BJ (cell line): ENCODE measurements around the gene FEM1A. TPM values are rescaled to one million over a fixed set of nuclear protein-coding genes. Genes with fewer than 3 reads are reported as not detected.
"Not testable (repeated sequence)": the region's sequence is repeated elsewhere in the genome, so short reads cannot be mapped to it uniquely, and the experiment has no call there.

ENCODE experiments used
- CTCF ChIA-PET: fragments of 350-600 bp; formaldehyde crosslinking; extraction: SDS; loops from one replicate; lab custom pipeline; 2021; ENCODE audit warnings: antibody characterized with exemption, inconsistent platforms; lab: Yijun Ruan, JAX
- POLR2A ChIA-PET: fragments of 300-600 bp; sonication (Branson Sonifier 250); formaldehyde crosslinking; extraction: SDS; loops from one replicate; lab custom pipeline; 2021; ENCODE audit warnings: antibody characterized with exemption; lab: Charles Lee
- DNase-seq: peaks from one replicate; pipeline ENCODE4 v3.0.0-alpha.2; 2011; ENCODE audit warnings: low read depth
- H3K27me3 ChIP-seq: 2 replicates; pipeline ENCODE4 v1.6.0; 2011; ENCODE audit warnings: low read length; ENCODE audit not compliant: control insufficient read depth, insufficient read depth
- H3K36me3 ChIP-seq: 2 replicates; pipeline ENCODE4 v1.5.1; 2011; ENCODE audit warnings: low read length; ENCODE audit not compliant: control insufficient read depth, insufficient read depth
- H3K4me3 ChIP-seq: 2 replicates; pipeline ENCODE4 v1.5.1; 2011; ENCODE audit warnings: low read depth, mild to moderate bottlenecking, control low read depth, low read length
- polyA plus RNA-seq: library from polyadenylated mRNA; depleted of rRNA; stranded (reverse); fragments of >200 nt; gene quantifications from 2 replicates; pipeline ENCODE4 v1.2.3, GENCODE V29; 2011
- TF ChIP-seq, protein P1 (sequence below): IDR thresholded peaks from 2 replicates; pipeline ENCODE4 v1.5.1; 2011; ENCODE audit warnings: low read depth, mild to moderate bottlenecking, control low read depth, inconsistent platforms, low read length, moderate library complexity; ENCODE audit not compliant: insufficient read depth

Gene FEM1A
- polyA plus RNA-seq, 1 experiment, result 5.6 TPM

DNA sequence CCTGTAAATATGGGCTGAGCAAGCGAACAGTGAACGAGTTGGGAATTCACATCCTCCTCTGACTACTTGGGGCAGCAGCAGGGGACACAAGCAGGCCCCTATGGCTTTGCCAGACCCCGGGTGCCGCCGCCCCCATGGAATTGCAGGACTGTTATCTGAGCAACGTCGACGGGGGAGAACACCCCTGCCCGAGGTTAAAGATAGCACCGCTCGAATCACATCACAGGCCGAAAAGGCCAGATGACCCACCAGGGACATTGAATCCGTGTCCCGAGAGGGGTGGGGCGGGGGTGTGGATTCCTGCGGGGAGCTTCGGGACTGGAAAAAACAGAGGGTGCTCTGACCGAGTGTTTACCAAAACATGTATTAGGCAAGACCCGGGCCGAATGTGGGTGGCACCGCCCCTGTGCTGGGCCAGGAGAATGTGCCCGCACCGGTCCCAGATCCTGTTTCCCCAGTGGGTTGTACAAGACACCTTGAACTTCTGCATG lies 9.1 kb downstream of the FEM1A start:
- no peak for DNase-seq
- H3K36me3 ChIP-seq, result peaks cover 2% of the 10 kb centered on the region; the same call in 1 of the 2 replicates
- no peak overlapping the region for H3K4me3 ChIP-seq
- no peaks in the 10 kb centered on the region for H3K27me3 ChIP-seq
- ChIA-PET CTCF (interaction anchor here (1.6 to 3.4 kb wide), 2 partner anchors 9 kb away, joined by 4 to 15 read pairs; partner anchors contain the start of gene FEM1A), POLR2A (no interaction called here)
- TF ChIP-seq, protein P1, sequence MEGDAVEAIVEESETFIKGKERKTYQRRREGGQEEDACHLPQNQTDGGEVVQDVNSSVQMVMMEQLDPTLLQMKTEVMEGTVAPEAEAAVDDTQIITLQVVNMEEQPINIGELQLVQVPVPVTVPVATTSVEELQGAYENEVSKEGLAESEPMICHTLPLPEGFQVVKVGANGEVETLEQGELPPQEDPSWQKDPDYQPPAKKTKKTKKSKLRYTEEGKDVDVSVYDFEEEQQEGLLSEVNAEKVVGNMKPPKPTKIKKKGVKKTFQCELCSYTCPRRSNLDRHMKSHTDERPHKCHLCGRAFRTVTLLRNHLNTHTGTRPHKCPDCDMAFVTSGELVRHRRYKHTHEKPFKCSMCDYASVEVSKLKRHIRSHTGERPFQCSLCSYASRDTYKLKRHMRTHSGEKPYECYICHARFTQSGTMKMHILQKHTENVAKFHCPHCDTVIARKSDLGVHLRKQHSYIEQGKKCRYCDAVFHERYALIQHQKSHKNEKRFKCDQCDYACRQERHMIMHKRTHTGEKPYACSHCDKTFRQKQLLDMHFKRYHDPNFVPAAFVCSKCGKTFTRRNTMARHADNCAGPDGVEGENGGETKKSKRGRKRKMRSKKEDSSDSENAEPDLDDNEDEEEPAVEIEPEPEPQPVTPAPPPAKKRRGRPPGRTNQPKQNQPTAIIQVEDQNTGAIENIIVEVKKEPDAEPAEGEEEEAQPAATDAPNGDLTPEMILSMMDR, result no peak

DNA sequence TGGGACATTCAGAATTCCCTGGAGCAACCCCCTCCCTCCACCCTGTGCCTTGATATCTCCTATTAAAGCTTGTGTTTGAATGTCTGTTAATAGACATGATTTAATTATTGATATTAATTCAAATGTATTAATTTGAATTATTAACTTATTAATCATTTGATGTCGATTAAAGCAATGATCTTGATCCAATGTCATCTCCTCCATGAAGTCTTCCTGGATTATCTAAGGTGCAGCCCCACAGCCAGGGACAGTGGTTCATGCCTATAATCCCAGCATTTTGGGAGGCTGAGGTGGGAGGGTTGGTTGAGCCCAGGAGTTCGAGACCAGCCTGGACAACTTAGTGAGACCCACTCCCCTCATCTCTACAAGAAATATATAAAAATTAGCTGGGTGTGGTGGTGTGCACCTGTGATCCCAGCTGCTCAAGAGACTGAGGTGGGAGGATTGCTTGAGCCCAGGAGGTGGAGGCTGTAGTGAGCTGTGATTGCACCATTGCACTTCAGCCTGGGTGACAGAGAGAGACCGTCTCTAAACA lies 9.6 kb downstream of the FEM1A start:
- TF ChIP-seq, protein P1, result no peak
- Histone ChIP-seq H3K4me3 (no peak overlapping the region), H3K36me3 (peaks cover 2% of the 10 kb centered on the region; the same call in 1 of the 2 replicates), H3K27me3 (no peaks in the 10 kb centered on the region)
- ChIA-PET CTCF (interaction anchor here (0.6 to 5.1 kb wide), 4 partner anchors 8 to 102 kb away, joined by 4 to 19 read pairs (median 10); partner anchors contain the start of gene FEM1A), POLR2A (no interaction called here)
- no peak for DNase-seq

DNA sequence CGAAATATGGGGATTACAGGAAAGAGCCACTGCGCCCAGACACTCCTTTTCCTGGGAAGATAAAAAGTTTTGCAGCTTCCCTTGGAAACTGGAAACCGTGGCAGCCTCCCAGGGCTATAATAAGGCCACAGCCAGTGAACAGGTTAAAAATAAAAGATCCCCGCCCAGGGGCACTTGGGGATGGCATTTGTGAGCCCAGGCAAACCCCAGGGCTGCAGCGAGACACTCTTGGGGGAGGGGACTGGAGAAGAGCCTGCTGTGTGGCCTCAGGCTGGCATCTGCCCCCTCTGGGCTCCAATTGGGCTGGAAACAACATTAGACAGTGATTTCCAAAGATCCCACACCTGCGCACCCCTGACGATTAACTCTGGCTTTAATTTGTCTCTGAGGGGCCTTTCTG lies 11.2 kb downstream of the FEM1A start:
- ChIA-PET CTCF (interaction anchor here (3.4 to 5.1 kb wide), 2 partner anchors 12 to 64 kb away, joined by 15 to 19 read pairs; partner anchors contain the start of gene FEM1A), POLR2A (no interaction called here)
- Histone ChIP-seq H3K27me3 (no peaks in the 10 kb centered on the region), H3K36me3 (no peaks in the 10 kb centered on the region), H3K4me3 (no peak overlapping the region)
- DNase-seq, result no peak
- TF ChIP-seq, protein P1, result no peak

DNA sequence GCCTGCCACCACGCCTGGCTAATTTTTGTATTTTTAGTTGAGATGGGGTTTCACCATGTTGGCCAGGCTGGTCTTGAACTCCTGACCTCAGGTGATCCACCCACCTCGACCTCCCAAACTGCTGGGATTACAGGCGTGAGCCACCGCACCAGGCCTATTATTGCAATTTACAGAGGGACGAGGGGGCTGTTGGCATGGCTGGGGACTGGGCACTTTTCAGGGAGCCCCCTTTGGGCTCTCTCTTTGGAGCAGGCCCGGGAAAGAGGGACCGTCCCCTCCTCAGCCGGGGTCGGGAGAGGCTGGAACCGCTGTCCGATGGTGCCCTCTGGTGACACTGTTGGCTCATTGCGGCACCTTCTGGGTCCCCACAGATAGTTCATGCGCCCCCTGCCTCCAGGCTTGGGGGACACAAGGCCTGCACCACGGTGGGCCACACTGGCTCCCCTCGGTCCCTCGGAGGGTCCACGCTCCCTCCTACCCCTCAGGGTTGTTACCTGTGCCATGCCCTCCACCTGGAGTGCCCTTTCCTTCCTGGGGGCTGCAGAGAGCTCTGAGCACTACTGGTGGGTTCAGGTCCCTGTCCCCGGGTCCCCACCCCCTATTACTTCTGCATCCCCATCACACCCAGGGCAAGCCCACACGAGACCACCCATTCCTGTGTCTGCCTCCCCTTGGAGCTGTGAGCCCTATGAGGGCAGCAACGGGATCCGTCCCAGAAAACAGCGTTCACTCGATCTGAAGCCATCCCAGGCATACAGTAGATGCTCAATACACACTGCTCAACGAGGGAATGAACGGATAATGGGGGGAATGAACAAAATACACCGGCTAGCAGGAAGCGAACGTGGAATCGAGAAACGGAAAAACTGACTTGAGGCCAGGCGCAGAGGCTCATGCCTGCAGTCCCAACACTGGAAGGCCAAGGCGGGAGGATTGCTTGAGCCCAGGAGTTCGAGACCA lies 12.5 kb downstream of the FEM1A start:
- CTCF ChIA-PET, result interaction anchor here (0.7 to 8.3 kb wide), 15 partner anchors 9 to 227 kb away, joined by 3 to 225 read pairs (median 4); partner anchors contain the start of genes FEM1A and TICAM1
- no peaks in the 10 kb centered on the region for H3K36me3 ChIP-seq
- DNase-seq, result no peak
- no peak overlapping the region for H3K4me3 ChIP-seq
- no peaks in the 10 kb centered on the region for H3K27me3 ChIP-seq
- POLR2A ChIA-PET, result no interaction called here
- TF ChIP-seq, protein P1, result peak; percentile 85

DNA sequence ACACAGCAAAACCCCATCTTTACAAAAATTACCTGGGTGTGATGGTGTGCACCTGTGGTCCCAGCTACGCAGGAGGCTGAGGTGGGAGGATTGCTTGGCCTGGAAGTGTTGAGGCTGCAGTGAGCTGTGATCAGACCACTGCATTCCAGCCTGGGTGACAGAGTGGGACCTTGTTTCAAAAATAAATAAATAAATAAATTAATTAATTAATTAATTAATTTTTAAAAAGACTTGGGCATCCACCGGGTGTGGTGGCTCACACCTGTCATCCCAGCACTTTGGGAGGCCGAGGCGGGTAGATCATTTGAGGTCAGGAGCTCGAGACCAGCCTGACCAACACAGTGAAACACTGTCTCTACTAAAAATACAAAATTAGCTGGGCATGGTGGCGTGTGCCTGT lies 13.6 kb downstream of the FEM1A start:
- CTCF ChIA-PET, result interaction anchor here (0.6 to 8.3 kb wide), 13 partner anchors 8 to 226 kb away, joined by 3 to 225 read pairs (median 4); partner anchors contain the start of gene FEM1A
- H3K27me3 ChIP-seq, H3K4me3 ChIP-seq, POLR2A ChIA-PET, DNase-seq, H3K36me3 ChIP-seq: not testable (repeated sequence)
